Brain microvascular endothelial cell (primary cell): ENCODE results near the gene MDFI.

Experiments
- DNase-seq: peaks from one replicate; pipeline ENCODE4 v3.0.0-alpha.2; 2020
- H3K27ac ChIP-seq: fragments of 250-450 bp; sonication (Bioruptor Pico); 2 replicates; pipeline ENCODE4 v1.5.1; 2020; ENCODE audit warnings: mild to moderate bottlenecking, moderate library complexity
- H3K27me3 ChIP-seq: fragments of 250-450 bp; sonication (Bioruptor Pico); replicated peaks from 2 replicates; pipeline ENCODE4 v1.5.1; 2020; ENCODE audit warnings: mild to moderate bottlenecking
- H3K36me3 ChIP-seq: fragments of 250-450 bp; sonication (Bioruptor Pico); replicated peaks from 2 replicates; pipeline ENCODE4 v1.5.1; 2020; ENCODE audit warnings: mild to moderate bottlenecking
- H3K4me3 ChIP-seq: 2 replicates; pipeline ENCODE4 v1.5.1; 2011; ENCODE audit warnings: low read depth, mild to moderate bottlenecking, control low read depth, low read length, moderate library complexity
- CTCF ChIP-seq: IDR thresholded peaks from 2 replicates; pipeline ENCODE4 v1.5.1; 2011; ENCODE audit warnings: low read depth, mild to moderate bottlenecking, moderate library complexity, low read length, control low read depth, inconsistent platforms; ENCODE audit errors: missing control alignments
- in situ Hi-C: cut with HindIII; loops from 2 replicates; pipeline ENCODE4 v1.10.0; 2017; ENCODE audit warnings: low sequenced_read_pairs, low pct_ligation_motif_present

The MDFI gene, protein sequence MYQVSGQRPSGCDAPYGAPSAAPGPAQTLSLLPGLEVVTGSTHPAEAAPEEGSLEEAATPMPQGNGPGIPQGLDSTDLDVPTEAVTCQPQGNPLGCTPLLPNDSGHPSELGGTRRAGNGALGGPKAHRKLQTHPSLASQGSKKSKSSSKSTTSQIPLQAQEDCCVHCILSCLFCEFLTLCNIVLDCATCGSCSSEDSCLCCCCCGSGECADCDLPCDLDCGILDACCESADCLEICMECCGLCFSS

GRCh38 chr6:41638002-41638934 lies at the start of gene MDFI:
Gene MDFI, plus strand, starts transcription at chr6:41638468. Its CDS starts 282 bp downstream, at chr6:41638750.
- Histone ChIP-seq H3K36me3 (no peaks in the 10 kb centered on the region), H3K4me3 (peak within 1 kb of the TSS; percentile 68), H3K27me3 (no peaks in the 10 kb centered on the region), H3K27ac (no peak within 1 kb of the TSS)
- no peak for DNase-seq
- TF ChIP-seq CTCF: no peak
- in situ Hi-C loops: no loop called here

GRCh38 chr6:41589223-41589622 lies 49.0 kb upstream of the MDFI start:
- H3K27me3 ChIP-seq: no peaks in the 10 kb centered on the region
- H3K4me3 ChIP-seq: no peak overlapping the region
- in situ Hi-C loops: no loop called here
- TF ChIP-seq CTCF: no peak
- peaks cover 24% of the 10 kb centered on the region for H3K36me3 ChIP-seq
- H3K27ac ChIP-seq: no peak overlapping the region
- DNase-seq: no peak

DNA sequence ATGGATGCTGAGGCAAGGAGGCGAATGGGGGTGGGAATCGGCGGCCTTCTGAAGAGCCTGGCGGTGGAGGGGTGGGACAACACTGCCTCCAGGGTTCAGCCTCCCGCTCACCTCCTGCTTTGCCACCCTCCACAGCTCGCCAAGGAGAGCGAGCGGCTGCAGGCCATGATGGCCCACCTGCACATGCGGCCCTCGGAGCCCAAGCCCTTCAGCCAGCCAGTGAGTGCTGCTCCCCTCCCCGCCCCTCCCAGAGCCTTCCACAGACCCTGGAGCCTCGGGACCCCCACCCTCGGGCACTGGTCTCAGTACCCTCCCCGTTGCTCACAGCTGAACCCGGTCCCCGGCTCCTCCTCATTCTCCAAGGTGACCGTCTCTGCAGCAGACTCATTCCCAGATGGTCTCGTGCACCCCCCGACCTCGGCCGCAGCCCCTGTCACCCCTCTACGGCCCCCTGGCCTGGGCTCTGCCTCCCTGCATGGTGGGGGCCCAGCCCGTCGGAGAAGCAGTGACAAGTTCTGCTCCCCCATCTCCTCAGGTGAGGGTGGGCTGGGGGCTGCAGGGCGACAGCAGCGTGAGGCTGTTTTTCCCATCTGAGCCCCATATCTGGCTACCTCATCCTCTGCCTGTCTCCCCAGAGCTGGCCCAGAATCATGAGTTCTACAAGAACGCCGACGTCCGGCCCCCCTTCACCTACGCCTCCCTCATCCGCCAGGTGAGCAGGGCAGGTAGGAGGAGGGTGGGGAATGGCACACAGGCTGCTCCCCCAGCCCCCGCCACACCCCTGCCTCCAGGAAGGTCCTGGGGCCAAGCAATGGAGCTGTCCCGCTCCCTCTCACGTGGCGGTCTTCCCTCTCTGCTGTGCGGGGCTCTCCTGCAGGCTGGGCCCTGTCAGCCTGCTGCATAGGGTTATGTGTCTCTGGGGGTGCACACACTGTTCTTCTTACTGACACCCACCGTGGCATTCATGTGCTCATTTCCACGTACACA lies 48.3 kb upstream of the MDFI start:
- H3K4me3 ChIP-seq: no peak overlapping the region
- no peak for DNase-seq
- in situ Hi-C loops: no loop called here
- TF ChIP-seq CTCF: no peak
- H3K27me3 ChIP-seq: no peaks in the 10 kb centered on the region
- peaks cover 20% of the 10 kb centered on the region for H3K36me3 ChIP-seq
- no peak overlapping the region for H3K27ac ChIP-seq

GRCh38 chr6:41591122-41591521 lies 47.1 kb upstream of the MDFI start:
- TF ChIP-seq CTCF: no peak
- Histone ChIP-seq H3K27me3 (no peaks in the 10 kb centered on the region), H3K36me3 (peaks cover 19% of the 10 kb centered on the region), H3K4me3 (no peak overlapping the region), H3K27ac (no peak overlapping the region)
- no peak for DNase-seq
- in situ Hi-C loops: no loop called here

DNA sequence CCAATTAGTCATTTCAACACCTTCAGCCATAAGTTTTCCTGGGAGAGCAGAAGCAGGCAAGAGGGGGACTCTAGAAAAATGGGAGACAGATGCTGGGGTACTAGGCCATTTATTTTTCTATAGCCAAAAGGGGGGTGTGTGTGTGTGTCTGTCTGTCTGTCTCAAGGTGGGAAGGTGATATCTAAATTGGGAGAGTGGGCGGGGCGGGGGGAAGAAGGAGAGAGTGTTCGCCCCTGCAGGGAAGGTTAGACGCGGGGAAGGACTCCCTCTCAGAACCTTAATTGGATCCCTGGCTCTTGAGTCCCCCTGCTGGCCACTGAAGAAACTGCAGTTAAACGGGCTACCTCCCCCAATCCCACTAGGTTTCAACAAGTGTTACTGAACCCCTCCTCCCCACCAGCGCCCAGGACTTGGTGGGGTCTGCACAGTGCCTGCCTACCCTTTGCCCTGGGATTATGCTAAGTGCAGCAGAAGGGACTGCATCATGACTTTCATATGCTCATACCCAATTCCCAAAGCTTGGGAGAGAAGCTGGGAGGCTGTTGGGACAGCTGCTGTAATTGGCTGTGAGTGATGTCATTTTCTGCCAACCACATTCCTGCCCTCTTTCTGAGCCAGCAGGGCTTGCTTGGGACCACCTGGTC lies 46.3 kb upstream of the MDFI start:
- Histone ChIP-seq H3K36me3 (peaks cover 21% of the 10 kb centered on the region), H3K27me3 (no peaks in the 10 kb centered on the region), H3K27ac (no peak overlapping the region), H3K4me3 (no peak overlapping the region)
- in situ Hi-C loops: no loop called here
- DNase-seq: peak; percentile 55
- TF ChIP-seq CTCF: peak; percentile 91
